Activated CD8-positive, alpha-beta T cell treated with anti-CD3 and anti-CD28 coated beads for 36 hours (primary cell): Measurements from ENCODE around the gene ERCC2. TPM values are rescaled to one million over a fixed set of nuclear protein-coding genes. Genes with fewer than 3 reads are reported as not detected.

ENCODE experiments used
- ATAC-seq: fragments of 200-7000 bp; cut with Tn5 transposase; one replicate; pipeline ENCODE4 v1.10.0; 2021; ENCODE audit warnings: mild to moderate bottlenecking, moderate library complexity
- CTCF ChIA-PET: fragments of 350-600 bp; sonication (Branson Sonifier 250); formaldehyde crosslinking; loops from one replicate; lab custom pipeline; 2021; ENCODE audit warnings: antibody characterized with exemption; lab: Charles Lee
- POLR2A ChIA-PET: fragments of 350-600 bp; sonication (Branson Sonifier 250); formaldehyde crosslinking; loops from one replicate; lab custom pipeline; 2021; ENCODE audit warnings: antibody characterized with exemption; lab: Charles Lee
- DNase-seq: peaks from one replicate; pipeline ENCODE4 v3.0.0-alpha.2; 2020
- H3K27ac Mint-ChIP-seq: one replicate; pipeline ENCODE4 v1.8.0; 2021; ENCODE audit warnings: mild to moderate bottlenecking, mixed read lengths
- H3K27me3 Mint-ChIP-seq: one replicate; pipeline ENCODE4 v1.8.0; 2021; ENCODE audit warnings: mixed read lengths
- H3K36me3 Mint-ChIP-seq: one replicate; pipeline ENCODE4 v1.8.0; 2021; ENCODE audit warnings: low read depth, mixed read lengths
- H3K4me1 Mint-ChIP-seq: one replicate; pipeline ENCODE4 v1.8.0; 2021; ENCODE audit warnings: low read depth, mixed read lengths
- H3K4me3 Mint-ChIP-seq: one replicate; pipeline ENCODE4 v1.8.0; 2021; ENCODE audit warnings: mild to moderate bottlenecking, moderate library complexity, mixed read lengths
- H3K9me3 Mint-ChIP-seq: one replicate; pipeline ENCODE4 v1.8.0; 2021; ENCODE audit warnings: mixed read lengths
- CTCF ChIP-seq: fragments of 200-600 bp; IDR thresholded peaks from one replicate; pipeline ENCODE4 v1.8.0; 2022; ENCODE audit warnings: antibody characterized with exemption, mild to moderate bottlenecking
- intact Hi-C: fragments of 100-400 bp; cut with micrococcal nuclease; formaldehyde crosslinking; loops from one replicate; pipeline ENCODE4 v1.10.0; 2022
- total RNA-seq, 2 experiments: library from RNA; stranded (reverse); gene quantifications; one replicate each; pipeline ENCODE4 v1.2.3, GENCODE V29; 2021

Gene ERCC2
- total RNA-seq, 2 experiments from 2014 or later = 23.2 to 25.6 TPM

- CTCF ChIA-PET = no interaction called here
- Mint-ChIP-seq H3K9me3 (no peaks in the 10 kb centered on the region), H3K27me3 (peaks cover 18% of the 10 kb centered on the region), H3K36me3 (no peaks in the 10 kb centered on the region), H3K27ac (no peak overlapping the region), H3K4me1 (no peaks in the 10 kb centered on the region), H3K4me3 (no peak overlapping the region)
- intact Hi-C loops = no loop called here
- no peak for TF ChIP-seq CTCF
- ATAC-seq (no peak), DNase-seq (no peak)
- POLR2A ChIA-PET = no interaction called here
Observed at GRCh38 chr19:45324349-45324907, 45.9 kb downstream of the ERCC2 start.

- H3K36me3 Mint-ChIP-seq = no peaks in the 10 kb centered on the region
Observed at GRCh38 chr19:45323671-45324081, 46.7 kb downstream of the ERCC2 start.

GRCh38 chr19:45322744-45323281, 47.6 kb downstream of the ERCC2 start, which contains the start of gene CKM:
CKM (minus strand) TSS chr19:45322875; CDS start chr19:45319713, 3,162 bp downstream.
- Mint-ChIP-seq H3K4me1 (no peaks in the 10 kb centered on the region), H3K27me3 (peaks cover 22% of the 10 kb centered on the region), H3K9me3 (no peaks in the 10 kb centered on the region), H3K4me3 (no peak within 1 kb of the TSS), H3K36me3 (no peaks in the 10 kb centered on the region), H3K27ac (no peak within 1 kb of the TSS)
- ChIA-PET POLR2A (no interaction called here), CTCF (no interaction called here)
- intact Hi-C loops = no loop called here
- no peak for DNase-seq
- TF ChIP-seq CTCF = no peak
- no peak for ATAC-seq

More at GRCh38 chr19:45323671-45324081, 46.7 kb downstream of the ERCC2 start:
- no peak overlapping the region for H3K27ac Mint-ChIP-seq
- no peaks in the 10 kb centered on the region for H3K9me3 Mint-ChIP-seq
- DNase-seq = no peak
- H3K4me3 Mint-ChIP-seq = no peak overlapping the region
- POLR2A ChIA-PET = no interaction called here
- TF ChIP-seq CTCF = no peak
- CTCF ChIA-PET = no interaction called here
- no peaks in the 10 kb centered on the region for H3K4me1 Mint-ChIP-seq
- no peak for ATAC-seq
- H3K27me3 Mint-ChIP-seq = peaks cover 18% of the 10 kb centered on the region
- intact Hi-C loops = no loop called here

GRCh38 chr19:45322311-45322710, 48.1 kb downstream of the ERCC2 start:
- H3K4me3 Mint-ChIP-seq = no peak overlapping the region
- TF ChIP-seq CTCF = no peak

GRCh38 chr19:45321848-45322247, 48.5 kb downstream of the ERCC2 start:
- CTCF ChIA-PET = no interaction called here
- no peaks in the 10 kb centered on the region for H3K4me1 Mint-ChIP-seq
- ATAC-seq (no peak), DNase-seq (no peak)
- no peak for TF ChIP-seq CTCF
- H3K27ac Mint-ChIP-seq = no peak overlapping the region
- POLR2A ChIA-PET = no interaction called here
- no peak overlapping the region for H3K4me3 Mint-ChIP-seq
- H3K9me3 Mint-ChIP-seq = no peaks in the 10 kb centered on the region
- intact Hi-C loops = no loop called here
- peaks cover 27% of the 10 kb centered on the region for H3K27me3 Mint-ChIP-seq
- H3K36me3 Mint-ChIP-seq = no peaks in the 10 kb centered on the region

More at GRCh38 chr19:45322311-45322710, 48.1 kb downstream of the ERCC2 start:
- H3K36me3 Mint-ChIP-seq = no peaks in the 10 kb centered on the region
- POLR2A ChIA-PET = no interaction called here
- peaks cover 26% of the 10 kb centered on the region for H3K27me3 Mint-ChIP-seq
- no peaks in the 10 kb centered on the region for H3K4me1 Mint-ChIP-seq
- H3K9me3 Mint-ChIP-seq = no peaks in the 10 kb centered on the region
- DNase-seq (no peak), ATAC-seq (no peak)
- no peak overlapping the region for H3K27ac Mint-ChIP-seq
- intact Hi-C loops = no loop called here
- CTCF ChIA-PET = no interaction called here
